HG03025 (cell line): ENCODE data around the gene PPP1R1C.
A peak's percentile ranks its signal among the peaks of the same experiment; 100 is the strongest.
"Not testable (repeated sequence)": the region's sequence is repeated elsewhere in the genome, so short reads cannot be mapped to it uniquely, and the experiment has no call there.

Source experiments
- ATAC-seq: cut with Tn5 transposase; IDR thresholded peaks from one replicate; pipeline ENCODE4 v1.9.1; 2021; ENCODE audit warnings: mild to moderate bottlenecking, moderate library complexity; ENCODE audit not compliant: unreplicated experiment, low FRiP score

Gene PPP1R1C

DNA sequence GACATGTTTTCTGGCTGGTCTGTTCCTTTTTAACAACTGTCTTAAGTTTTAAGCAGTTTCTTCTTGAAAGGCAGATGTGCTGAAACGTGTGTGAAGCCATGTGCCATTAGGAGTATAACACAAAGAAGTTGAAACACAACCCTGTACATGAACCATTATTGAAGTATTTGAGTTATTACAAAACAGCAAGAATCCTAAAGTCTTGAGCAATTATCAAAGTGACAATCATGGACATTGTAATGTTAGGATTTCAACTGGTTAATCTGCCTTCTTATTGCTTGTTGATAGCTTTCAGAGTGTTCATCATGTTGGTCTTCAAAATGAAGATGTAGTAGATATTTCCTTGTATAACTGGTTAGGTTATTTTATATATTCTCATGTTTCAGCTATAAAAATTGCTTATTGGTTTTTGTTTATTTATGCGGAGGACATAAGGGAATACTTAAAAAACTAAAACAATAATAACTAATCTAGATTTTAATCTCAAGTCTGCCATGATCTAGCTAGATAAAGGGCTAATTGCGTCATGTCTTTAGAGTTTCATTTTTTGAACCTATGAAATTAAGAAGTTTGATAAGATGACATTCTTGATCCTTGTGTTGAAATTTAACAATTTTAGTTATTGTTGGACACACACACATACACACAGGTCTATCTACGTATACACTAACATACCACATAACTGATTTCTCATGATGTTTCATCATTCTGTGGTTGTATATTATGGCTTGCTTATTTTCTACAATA lies 21.1 kb downstream of the PPP1R1C start:
- no peak for ATAC-seq

GRCh38 chr2:182014284-182014683 lies 28.6 kb downstream of the PPP1R1C start:
- ATAC-seq = no peak

GRCh38 chr2:182015334-182016109 lies 29.9 kb downstream of the PPP1R1C start:
- ATAC-seq = no peak

DNA sequence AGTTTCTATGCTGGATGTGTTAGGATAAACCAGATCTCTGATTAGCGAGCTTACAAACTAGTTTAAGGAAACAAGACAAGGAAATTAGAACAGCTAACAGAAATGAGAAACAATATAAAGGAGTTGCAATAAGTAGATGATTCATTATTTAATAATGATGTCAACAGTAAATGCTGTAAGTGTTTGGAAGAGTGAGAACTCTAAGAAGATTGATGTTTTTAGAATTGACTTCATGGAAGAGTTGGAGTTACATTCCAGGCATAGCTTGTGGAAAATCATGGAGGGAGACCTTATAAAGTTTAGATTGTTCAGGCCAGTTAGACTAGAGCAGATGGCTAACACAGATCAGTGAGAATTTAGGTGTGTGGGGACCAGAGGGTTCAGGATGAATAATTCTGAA lies 32.6 kb downstream of the PPP1R1C start:
- no peak for ATAC-seq

DNA sequence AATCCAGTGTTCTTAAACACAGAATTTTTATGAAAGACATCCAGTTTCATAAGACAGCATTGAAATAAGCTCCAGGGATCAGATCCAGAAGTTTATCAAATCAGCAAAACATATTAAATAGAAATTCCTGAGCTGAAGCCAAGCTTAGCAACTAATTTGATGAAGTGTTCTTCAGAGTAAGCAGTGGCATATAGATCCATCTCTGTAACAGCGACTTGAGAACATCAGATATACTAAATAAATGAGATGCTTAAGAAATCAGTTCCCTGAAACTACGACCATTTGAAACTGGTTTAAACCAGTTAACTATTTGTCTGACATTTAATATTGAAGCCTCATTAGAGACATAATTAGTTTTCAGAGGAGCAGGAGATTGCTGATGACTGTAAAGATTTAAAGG lies 34.1 kb downstream of the PPP1R1C start:
- ATAC-seq = no peak

DNA sequence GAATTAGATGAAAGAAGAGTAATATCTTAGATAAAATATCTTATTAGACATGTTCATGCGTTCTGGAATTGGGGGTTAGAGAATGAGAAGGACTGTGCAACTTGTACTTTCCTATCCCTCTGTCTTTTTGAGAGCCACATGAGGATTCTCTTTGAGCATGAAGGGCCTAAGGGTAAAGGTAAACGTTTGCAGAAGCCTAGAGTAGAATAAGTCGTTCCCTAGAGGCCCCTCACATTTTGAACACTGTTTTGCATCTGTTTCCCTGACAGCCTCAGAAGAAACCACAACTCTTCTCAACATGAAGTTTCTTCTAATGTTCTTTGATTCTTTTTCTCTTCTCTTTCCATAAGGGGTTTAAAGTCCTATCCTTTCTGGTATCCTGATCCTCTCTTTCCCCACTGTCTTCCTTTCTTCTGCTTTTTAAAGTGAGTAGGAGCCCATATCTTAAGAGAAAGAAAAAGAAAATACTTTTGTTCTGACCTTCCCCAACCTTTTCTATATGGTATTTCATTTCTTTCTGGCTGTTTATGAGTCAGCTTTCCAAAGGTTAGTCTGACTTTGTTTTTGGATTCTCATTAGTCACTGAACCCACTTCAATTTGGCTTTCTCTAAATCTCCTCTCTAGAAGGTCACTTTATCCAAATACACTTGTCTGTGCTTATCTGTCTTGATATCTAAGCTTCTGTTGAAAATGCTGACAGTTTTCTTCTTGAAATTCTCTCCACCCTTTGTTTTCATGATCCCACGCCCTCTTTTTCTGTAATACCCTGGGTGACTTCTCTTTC lies 34.8 kb downstream of the PPP1R1C start:
- peak; percentile 81 for ATAC-seq

- ATAC-seq = no peak
These were observed 37.6 kb downstream of the PPP1R1C start for GRCh38 chr2:182023235-182023634.

DNA sequence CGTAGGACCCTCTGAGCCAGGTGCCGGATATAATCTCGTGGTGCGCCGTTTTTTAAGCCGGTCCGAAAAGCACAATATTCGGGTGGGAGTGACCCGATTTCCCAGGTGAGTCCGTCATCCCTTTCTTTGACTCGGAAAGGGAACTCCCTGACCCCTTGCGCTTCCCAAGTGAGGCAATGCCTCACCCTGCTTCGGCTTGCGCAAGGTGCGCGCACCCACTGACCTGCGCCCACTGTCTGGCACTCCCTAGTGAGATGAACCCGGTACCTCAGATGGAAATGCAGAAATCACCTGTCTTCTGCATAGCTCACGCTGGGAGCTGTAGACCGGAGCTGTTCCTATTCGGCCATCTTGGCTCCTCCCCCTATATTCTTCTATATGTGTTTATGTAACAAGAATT lies 45.2 kb downstream of the PPP1R1C start:
- not testable (repeated sequence) for ATAC-seq

GRCh38 chr2:182031956-182032355 lies 46.3 kb downstream of the PPP1R1C start:
- no peak for ATAC-seq

DNA sequence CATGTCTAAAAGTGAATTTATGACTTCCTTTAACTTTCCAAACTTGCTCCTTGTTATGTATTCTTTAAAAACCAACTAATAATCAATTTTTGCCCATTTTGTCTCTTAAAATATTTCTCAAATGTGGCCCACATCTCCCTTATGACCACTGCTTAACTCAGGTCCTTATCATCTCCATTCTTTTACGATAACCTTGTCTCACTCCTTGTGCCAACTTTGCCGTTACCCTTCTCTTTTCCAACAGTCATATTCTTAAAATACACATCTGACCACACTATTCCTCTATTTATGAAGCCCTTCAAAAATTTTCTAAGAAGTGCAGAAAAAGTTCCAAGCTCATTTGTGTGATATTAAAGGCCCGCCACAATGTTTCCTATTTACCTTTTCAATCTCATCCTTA lies 47.8 kb downstream of the PPP1R1C start:
- no peak for ATAC-seq

GRCh38 chr2:182038576-182038975 lies 52.9 kb downstream of the PPP1R1C start:
- ATAC-seq = no peak

DNA sequence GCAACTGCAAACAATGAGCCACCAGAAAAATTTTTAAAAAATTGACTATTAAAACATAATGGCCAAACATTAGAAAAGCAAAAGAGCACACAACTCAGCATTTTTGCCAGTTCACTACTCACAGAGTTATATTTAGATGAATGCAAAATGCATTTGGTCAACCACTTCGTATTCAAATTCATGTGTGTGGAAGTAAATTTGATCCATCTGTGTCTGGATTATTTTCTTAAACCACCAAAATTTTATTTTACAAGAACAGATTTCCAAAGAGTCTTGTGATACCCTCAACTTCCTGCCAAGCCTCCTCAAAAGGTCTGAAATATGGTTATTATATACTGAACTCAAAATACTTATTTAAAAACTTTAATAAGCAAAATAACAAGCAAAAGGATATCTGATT lies 57.4 kb downstream of the PPP1R1C start:
- ATAC-seq = no peak

DNA sequence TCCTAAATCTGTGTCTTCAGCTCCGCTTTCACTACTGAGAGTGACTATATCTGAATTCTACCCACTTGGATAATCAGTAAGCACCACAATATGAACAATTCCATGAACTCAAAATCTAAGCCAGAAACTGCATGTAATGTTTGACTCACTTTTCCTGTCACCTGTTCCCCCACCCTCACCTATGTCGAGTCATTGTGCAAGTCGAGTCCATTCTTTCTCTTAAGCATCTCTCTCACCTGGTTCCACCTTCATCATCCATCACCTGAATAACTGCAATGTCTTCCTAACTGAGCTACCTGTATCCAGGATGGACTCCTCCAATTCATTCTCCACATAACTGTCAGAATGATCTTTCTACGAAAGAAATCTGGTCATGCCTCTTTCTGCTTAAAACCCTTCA lies 58.2 kb downstream of the PPP1R1C start:
- ATAC-seq = no peak

GRCh38 chr2:182047544-182047943 lies 61.9 kb downstream of the PPP1R1C start:
- no peak for ATAC-seq

DNA sequence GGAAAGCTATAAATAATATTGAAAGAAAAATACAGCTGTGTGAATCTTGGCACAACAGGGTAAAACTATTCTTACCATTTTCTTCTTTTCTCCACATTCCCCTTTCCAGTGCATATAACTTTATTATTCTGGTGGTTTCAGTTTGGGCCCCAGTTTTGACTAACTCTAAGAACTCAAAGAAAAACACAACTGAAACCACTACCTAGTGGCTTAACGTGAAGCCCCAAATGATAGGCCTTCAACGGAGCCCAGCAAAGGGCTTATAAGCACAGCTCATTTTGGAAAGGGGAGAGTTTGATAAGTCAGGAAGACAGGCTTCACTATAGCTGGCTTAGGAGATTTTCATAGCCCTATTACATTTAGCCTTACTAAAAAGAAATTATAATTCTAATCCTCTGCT lies 62.4 kb downstream of the PPP1R1C start:
- peak; percentile 77 for ATAC-seq

GRCh38 chr2:182048621-182049020 lies 63.0 kb downstream of the PPP1R1C start:
- no peak for ATAC-seq

- no peak for ATAC-seq
These were observed 63.9 kb downstream of the PPP1R1C start for GRCh38 chr2:182049372-182050148.

DNA sequence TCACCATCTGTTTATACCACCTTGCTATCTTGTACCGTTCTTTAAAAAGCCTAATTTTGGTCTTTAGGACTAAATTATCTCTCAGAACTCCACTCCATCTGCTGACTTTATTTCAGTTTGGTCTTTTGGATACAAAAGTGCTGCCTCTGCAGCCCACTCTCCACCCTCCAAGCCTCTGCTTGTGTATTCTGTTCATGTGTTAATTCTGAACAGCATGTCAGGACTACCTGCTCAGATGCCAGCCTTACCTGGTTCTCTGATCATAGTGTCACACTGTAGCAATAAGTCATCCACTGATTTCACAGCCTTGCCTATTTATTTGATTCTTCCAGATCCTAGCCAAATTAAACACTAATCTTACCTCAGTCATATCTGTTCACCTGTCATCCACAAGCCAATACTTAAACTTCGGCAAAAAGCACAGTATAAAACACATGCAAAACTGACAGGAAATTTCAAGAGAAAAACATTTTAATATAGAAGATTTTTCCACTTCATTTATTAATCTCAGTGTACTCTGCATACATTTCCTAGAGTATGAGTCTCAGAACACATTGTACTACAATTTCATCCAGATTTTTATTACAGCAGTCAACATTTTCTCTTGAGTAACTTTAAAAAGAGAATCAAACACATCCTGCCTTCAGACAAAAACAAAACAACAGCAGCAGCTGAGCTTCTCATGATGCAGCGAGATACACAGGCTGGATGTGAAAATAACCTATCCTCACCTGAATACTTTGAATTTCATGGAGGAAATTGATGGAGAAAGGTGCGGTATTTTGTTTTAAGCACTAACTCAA lies 64.9 kb downstream of the PPP1R1C start:
- ATAC-seq = no peak

DNA sequence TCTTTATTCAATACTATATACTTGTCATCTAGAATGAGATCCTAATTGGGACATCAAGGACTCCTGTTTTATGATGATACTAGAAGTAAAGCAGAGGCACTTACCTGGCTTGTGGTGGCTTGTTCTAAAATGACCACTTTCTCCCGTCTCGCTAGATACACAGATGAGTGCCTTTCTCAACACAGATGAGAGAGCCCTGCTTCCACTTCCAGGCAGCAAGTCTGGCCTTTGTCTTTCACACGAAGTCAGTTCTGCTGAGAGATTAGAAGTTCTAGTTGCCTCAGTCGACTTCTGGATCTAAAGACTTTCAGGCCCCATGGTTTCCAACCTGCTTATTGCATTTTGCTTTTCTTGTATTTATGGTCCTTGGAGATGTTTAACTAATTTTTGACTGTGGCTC lies 70.3 kb downstream of the PPP1R1C start:
- ATAC-seq = no peak

- no peak for ATAC-seq
These were observed 71.3 kb downstream of the PPP1R1C start for GRCh38 chr2:182057002-182057401.
